RPMI7951 (cell line): ENCODE data around the gene REV3L. TPM values are rescaled to one million over a fixed set of nuclear protein-coding genes. Genes with fewer than 3 reads are reported as not detected.
"Not testable (repeated sequence)": the region's sequence is repeated elsewhere in the genome, so short reads cannot be mapped to it uniquely, and the experiment has no call there.

Experiments
- DNase-seq: peaks from one replicate; pipeline ENCODE4 v3.0.0-alpha.2; 2012; ENCODE audit warnings: low read depth
- total RNA-seq: library from RNA; depleted of rRNA; stranded (reverse); fragments of >200 nt; shearing (Covaris generic); gene quantifications from 2 replicates; pipeline ENCODE4 v1.2.3, GENCODE V29; 2014

The REV3L gene
- total RNA-seq, 1 experiment from 2014 or later, result 22.8 TPM

GRCh38 chr6:111301946-111302345 lies 181.1 kb downstream of the REV3L start:
- no peak for DNase-seq

GRCh38 chr6:111300938-111301800 lies 181.8 kb downstream of the REV3L start:
- not testable (repeated sequence) for DNase-seq

- DNase-seq, result no peak
These were observed 185.2 kb downstream of the REV3L start for GRCh38 chr6:111297776-111298175.

GRCh38 chr6:111294374-111294967 lies 188.5 kb downstream of the REV3L start:
- no peak for DNase-seq

GRCh38 chr6:111291336-111292259 lies 191.4 kb downstream of the REV3L start:
- DNase-seq, result no peak

- DNase-seq, result not testable (repeated sequence)
These were observed 192.2 kb downstream of the REV3L start for GRCh38 chr6:111290689-111291335.

GRCh38 chr6:111284356-111284755 lies 198.7 kb downstream of the REV3L start:
- not testable (repeated sequence) for DNase-seq

GRCh38 chr6:111283707-111284106 lies 199.3 kb downstream of the REV3L start:
- DNase-seq, result no peak

GRCh38 chr6:111282515-111282914 lies 200.5 kb downstream of the REV3L start:
- no peak for DNase-seq

GRCh38 chr6:111280445-111280955 lies 202.5 kb downstream of the REV3L start:
- no peak for DNase-seq

- no peak for DNase-seq
These were observed 204.3 kb downstream of the REV3L start for GRCh38 chr6:111278731-111279130.

- no peak for DNase-seq
These were observed 205.2 kb downstream of the REV3L start for GRCh38 chr6:111277819-111278218.

GRCh38 chr6:111276736-111277135 lies 206.3 kb downstream of the REV3L start:
- no peak for DNase-seq

- DNase-seq, result no peak
These were observed 206.7 kb downstream of the REV3L start for GRCh38 chr6:111276335-111276734.

- no peak for DNase-seq
These were observed 208.3 kb downstream of the REV3L start for GRCh38 chr6:111274593-111275217.

- DNase-seq, result no peak
These were observed 212.9 kb downstream of the REV3L start for GRCh38 chr6:111270121-111270520.

GRCh38 chr6:111269401-111269970 lies 213.5 kb downstream of the REV3L start:
- no peak for DNase-seq

GRCh38 chr6:111267764-111268333 lies 215.2 kb downstream of the REV3L start:
- DNase-seq, result no peak

GRCh38 chr6:111266276-111266675 lies 216.7 kb downstream of the REV3L start:
- no peak for DNase-seq

- DNase-seq, result no peak
These were observed 217.2 kb downstream of the REV3L start for GRCh38 chr6:111265842-111266241.
